ENCODE results near the gene L1TD1.
"Not testable (repeated sequence)": the region's sequence is repeated elsewhere in the genome, so short reads cannot be mapped to it uniquely, and the experiment has no call there.

L1TD1 gene

DNA sequence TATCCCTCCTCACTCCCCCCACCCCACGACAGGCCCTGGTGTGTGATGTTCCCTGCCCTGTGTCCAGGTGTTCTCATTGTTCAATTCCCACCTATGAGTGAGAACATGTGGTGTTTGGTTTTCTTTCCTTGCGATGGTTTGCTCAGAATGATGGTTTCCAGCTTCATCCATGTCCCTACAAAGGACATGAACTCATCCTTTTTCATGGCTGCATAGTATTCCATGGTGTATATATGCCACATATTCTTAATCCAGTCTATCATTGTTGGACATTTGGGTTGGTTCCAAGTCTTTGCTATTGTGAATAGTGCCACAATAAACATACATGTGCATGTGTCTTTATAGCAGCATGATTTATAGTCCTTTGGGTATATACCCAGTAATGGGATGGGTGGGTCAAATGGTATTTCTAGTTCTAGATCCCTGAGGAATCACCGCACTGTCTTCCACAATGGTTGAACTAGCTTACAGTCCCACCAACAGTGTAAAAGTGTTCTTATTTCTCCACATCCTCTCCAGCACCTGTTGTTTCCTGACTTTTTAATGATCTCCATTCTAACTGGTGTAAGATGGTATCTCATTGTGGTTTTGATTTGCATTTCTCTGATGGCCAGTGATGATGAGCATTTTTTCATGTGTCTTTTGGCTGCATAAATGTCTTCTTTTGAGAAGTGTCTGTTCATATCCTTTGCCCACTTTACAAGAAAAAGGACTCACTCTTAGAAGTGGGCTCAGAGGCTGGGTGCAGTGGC is 45.2 kb downstream of the L1TD1 start:
- DNase-seq, result not testable (repeated sequence)

DNA sequence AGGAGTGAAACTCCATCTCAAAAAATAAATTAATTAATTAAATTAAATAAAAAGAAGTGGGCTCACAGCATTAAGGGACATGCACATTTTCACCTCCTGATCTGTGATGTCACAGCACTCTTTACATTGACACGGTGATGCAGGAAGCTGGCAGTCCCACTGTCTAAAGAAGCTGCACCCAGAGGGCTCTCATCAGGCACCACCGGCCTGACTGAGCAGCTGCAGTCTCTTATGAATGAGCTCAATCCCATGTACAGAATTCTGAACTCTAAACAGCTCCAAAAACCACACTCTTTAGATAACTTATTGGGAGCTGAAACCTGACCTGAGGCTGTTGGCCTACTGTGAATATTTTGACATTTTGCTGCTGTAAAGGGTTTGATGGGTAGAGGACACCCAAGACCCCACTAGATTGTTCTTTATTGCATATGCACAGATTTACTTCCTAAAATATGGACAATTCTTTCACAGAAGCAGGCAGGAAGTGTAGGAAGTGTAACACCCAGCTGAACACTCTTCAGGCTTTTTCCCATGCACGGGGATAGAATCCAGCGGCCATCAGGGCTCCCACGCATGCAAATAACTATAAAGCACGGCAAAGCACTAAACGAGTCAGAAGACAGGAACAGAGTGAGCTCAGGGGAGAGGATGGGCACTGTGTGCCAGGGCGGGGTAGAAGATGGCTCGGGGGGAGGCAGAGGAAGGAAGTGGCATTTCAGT is 46.2 kb downstream of the L1TD1 start:
- no peak for DNase-seq

DNA sequence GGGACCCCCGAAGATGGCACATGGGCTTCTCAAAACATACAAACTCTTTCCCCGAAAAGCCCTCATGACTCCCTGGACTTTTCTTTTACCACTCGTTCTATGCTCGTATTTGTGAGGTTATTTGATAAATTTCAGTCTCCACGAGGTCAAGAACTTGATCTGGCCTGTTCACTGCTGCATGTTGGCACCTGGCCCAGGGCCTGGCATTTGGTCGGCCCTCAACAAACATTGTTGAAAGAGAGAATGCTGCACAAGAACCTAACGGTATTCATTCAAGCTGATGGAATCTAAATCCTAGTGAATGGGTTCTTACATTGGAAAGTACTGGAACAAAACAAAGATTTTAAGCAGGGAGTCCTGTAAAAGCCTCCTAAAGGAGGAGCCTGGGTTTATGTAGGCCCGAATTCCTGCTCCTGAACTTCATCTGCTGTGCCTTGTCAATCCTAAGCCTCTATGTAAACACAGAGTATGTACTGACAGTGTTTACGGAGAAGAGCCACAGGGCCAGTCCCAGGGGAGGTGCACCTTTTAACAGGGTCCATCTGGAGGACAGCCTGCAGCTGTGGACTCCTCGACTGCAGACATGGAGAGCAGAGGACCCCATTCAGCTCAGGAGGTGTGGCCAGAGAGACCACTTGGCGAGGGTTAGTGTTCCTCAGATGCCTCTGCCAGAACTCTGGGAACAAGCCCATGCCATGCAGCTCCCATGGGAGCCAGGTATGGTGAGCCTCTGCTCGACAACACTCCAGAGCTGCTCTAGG is 46.9 kb downstream of the L1TD1 start:
- DNase-seq, result no peak

DNA sequence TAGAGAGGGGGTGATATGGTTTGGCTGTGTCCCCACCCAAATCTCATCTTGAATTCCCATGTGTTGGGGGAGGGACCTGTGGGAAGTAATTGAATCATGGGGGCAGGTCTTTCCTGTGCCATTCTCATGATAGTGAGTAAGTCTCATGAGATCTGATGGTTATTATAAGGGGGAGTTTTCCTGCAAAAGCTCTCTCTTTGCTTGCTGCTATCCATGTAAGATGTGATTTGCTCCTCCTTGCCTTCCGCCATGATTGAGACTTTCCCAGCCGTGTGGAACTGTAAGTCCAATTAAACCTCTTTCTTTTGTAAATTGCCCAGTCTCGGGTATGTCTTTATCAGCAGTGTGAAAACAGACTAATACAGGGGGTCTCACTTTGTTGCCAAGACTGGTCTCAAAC is 49.7 kb downstream of the L1TD1 start:
- not testable (repeated sequence) for DNase-seq

DNA sequence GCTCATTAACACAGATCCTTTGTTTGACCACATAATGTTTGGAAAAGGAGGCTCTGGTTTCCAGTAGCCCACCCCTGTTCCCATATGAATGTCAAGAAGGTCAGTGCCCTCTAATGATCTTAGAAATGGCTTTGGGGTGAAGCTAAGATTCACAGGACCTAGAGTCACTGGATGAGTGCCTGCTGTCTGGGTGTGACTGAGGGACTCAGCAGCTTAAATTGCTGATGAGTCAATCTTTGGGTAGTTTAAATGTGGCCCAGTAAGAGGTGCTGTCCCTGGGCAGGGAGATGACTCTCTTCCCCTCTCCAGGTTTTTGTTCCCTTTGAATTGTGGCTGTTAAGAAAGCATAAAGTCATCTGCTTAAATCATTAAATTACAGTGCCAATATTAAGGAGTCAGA is 50.6 kb downstream of the L1TD1 start:
- no peak for DNase-seq

DNA sequence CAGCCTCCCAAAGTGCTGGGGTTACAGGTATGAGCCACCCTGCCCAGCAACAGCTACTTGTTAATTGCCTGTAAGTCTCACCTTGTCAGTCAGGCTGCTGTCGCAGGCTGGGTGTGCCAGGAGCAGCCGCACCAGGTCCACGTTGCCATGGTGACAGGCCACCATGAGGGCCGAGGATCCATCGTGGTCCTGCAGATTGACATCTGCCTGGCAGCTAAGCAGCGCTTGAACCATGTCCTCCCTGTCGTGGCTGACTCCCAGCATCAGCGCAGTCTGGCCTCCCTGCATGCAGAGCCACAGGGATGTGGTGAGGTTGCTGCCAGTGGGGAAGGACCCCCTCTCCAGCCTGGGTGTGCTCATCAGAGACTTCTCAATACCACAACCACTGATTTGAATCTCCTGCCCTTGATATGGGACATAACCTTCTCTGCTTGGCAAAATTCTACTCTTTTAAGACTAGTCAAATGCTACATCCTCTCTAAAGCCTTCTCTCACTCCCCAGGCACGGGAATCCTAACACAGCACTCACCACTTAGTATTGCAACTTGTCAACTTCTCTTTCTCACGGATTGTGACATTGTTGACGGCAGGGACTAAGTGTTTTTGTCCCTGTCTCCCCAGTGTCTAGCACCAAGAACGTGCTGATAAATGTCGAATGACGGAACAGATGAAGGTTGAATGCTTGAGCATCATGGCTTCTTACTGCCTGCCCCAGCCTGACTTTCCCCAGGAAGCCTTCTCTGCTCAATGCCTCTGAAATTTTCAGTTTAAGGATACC is 52.9 kb downstream of the L1TD1 start:
- DNase-seq, result no peak

DNA sequence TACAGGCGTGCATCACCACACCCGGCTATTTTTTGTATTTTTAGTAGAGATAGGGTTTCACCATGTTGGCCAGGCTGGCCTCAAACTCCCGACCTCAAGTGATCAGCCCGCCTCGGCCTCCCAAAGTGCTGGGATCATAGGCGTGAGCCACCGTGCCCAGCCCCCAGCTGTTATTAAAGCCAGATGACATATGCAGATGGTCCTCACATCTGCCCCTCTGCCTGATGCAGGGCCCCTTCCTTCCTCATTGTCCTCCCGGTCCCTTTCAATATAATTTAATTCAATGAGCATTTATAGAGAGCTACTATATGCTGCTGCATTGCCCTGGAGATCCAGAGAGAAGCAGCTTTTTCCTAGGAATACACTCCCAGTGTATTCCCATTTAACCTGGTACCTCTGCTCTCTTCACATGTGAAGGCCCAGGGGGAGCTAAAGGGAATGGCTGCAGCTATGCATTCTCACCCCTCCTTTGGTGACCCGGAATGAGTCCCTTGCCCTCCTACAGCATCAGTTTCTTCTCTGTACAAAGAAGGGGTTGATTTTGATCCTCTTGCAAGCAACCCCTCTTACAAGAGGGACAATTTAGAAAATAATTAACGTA is 55.6 kb downstream of the L1TD1 start:
- DNase-seq, result no peak

DNA sequence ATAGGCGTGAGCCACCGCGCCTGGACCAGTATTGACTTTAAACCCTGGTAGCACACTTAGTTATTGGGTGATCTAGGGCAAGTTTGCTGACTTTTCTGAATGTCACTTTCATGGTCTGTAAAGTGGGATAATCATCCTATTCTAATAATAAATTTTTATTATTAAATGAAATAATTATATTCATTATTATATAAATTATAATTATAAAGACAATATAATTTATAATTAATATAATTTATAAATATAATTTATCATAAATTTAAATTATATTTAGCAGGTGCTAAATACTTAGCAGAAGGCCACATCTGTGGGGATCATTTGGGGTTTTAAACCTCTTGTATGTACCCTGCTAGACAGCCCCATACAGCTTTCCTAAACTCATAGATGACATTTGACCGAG is 64.9 kb downstream of the L1TD1 start:
- no peak for DNase-seq

DNA sequence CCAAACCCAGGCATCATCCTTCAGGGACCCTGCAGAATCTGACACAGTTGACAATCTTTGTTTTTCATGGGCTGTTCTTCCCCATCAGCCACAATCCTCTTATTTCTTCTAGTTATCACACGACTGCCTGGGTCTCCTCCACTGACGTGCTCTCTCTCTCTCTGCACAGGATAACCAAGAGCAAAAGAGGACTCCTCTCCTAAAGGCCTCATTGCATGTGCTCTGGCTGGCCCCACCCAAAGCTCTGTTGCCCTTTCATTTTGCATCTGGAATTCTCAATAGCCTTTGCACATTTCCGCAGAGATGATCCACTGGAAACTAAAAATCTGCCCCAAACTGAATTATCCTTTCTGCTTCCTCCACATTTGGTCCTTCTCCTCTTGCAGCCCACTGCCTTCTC is 66.0 kb downstream of the L1TD1 start:
- DNase-seq, result no peak
